Measurements from ENCODE around the gene FXYD3. TPM values are rescaled to one million over a fixed set of nuclear protein-coding genes. Genes with fewer than 3 reads are reported as not detected.

Gene FXYD3
- total RNA-seq, 1 experiment from 2014 or later = 17.4 TPM

DNA sequence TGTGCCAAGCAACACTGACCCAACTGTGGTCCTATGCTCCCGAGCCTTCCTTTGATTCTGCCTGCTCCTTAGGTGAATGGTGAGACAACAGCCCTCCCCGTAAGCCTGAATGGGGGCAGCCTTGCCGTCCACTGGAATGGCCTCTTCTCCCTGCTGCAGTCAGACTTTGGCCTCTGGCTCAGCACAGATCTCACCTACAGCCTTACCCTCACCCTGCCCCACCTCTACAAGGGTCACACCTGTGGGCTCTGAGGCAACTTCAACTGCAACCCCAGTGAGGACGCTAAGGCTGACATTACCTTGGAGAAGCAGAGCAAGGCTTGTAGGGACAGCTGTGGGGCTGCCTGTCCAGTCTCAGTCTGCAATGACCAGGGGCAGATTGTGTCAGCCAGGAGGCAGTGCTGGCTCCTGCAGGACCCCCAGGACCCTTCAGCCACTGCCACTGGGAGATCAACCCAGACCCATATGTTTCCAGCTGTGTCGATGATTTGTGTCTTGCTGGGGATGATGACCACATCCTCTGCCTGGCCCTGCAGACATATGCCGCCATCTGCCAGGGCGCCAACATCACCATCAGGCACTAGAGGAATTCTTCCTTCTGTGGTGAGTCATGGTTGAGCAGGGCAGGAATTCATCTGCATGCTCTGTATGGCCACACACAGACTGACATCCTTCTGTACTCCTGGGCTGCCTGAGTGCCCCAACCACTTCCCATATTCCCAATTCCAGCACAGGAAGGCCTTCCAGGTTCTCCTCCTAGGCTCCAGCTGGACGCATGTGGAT lies 27.3 kb upstream of the FXYD3 start:
- no peaks in the 10 kb centered on the region for H3K79me2 ChIP-seq (ENCODE audit: insufficient read depth, low read length)
- TF ChIP-seq, protein P1, sequence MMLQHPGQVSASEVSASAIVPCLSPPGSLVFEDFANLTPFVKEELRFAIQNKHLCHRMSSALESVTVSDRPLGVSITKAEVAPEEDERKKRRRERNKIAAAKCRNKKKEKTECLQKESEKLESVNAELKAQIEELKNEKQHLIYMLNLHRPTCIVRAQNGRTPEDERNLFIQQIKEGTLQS (IDR thresholded peaks at IDR 0.05) = no peak
- no peak for TF ChIP-seq POLR2AphosphoS5 (IDR thresholded peaks at IDR 0.05; ENCODE audit: low read depth, low read length)
- no peak for TF ChIP-seq POLR2A (IDR thresholded peaks at IDR 0.05; ENCODE audit: borderline replicate concordance, extremely low read depth, insufficient read depth, insufficient read length)
- peaks cover 0 to 17% of the 10 kb centered on the region in 2 experiments; a peak in 2 of 4 replicates for H3K4me1 ChIP-seq (ENCODE audit: control insufficient read depth in 1 of 2, insufficient read depth in 2 of 2, low read length in 2 of 2)
- H3K9ac ChIP-seq (ENCODE audit: low read length) = no peak overlapping the region
- no peak overlapping the region for H3K4me3 ChIP-seq (replicated peaks in 1 of 2; ENCODE audit: low read depth in 1 of 2, low read length in 2 of 2)
- ChIA-PET RAD21 (ENCODE audit: low non-redundant PET in 1 of 2, low total read pairs in 2 of 2, uncharacterized antibody in 2 of 2, unreplicated experiment in 2 of 2) (no interaction called here), POLR2A (no interaction called here), CTCF (no interaction called here)
- no peak overlapping the region for H3K4me2 ChIP-seq (ENCODE audit: low read length)
- intact Hi-C loops (cut with micrococcal nuclease) = no loop called here
- no peaks in the 10 kb centered on the region for H3K9me3 ChIP-seq (ENCODE audit: control insufficient read depth in 1 of 2, insufficient read depth in 1 of 2, low read depth in 1 of 2, low read length in 2 of 2)
- no TSS peak for BruUV-seq (replicated peaks)
- DNase-seq (ENCODE audit: low read depth, low spot score) (no peak), ATAC-seq (no peak; the same call in 1 of the 2 replicates)
- H3K36me3 ChIP-seq (ENCODE audit: control insufficient read depth in 1 of 2, insufficient read depth in 2 of 2, low read length in 2 of 2) = no peaks in the 10 kb centered on the region
- H3K9me2 ChIP-seq (ENCODE audit: insufficient read depth) = no peaks in the 10 kb centered on the region
- H3K27ac ChIP-seq (ENCODE audit: low read depth, low read length) = no peak overlapping the region
- no peaks in the 10 kb centered on the region for H3K27me3 ChIP-seq (ENCODE audit: insufficient read depth, low read length)
- no peak overlapping the region for H2AFZ ChIP-seq (ENCODE audit: low read depth, low read length, poor library complexity, severe bottlenecking)
- H4K20me1 ChIP-seq (ENCODE audit: insufficient read depth) = no peaks in the 10 kb centered on the region

DNA sequence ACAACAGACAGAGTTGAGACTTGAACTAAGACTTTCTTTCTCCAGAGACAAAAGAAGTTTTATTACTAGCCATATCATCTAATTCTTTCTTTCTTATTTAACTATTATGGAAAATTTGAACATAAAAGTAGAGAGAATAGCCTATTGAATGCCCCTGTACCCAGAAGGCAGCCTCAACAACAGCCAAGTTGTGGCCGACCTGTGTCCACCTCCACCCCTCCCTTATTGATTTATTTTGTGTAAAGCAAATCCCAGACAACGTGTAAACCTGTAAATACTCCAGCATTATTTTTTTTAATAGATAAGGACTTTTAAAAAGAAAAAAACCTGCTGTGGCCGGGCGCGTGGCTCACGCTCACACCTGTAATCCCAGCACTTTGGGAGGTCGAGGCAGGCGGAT lies 26.1 kb upstream of the FXYD3 start:
- no peak overlapping the region for H2AFZ ChIP-seq (ENCODE audit: low read depth, low read length, poor library complexity, severe bottlenecking)
- intact Hi-C loops (cut with micrococcal nuclease) = no loop called here
- H3K36me3 ChIP-seq (ENCODE audit: control insufficient read depth in 1 of 2, insufficient read depth in 2 of 2, low read length in 2 of 2) = no peaks in the 10 kb centered on the region
- ChIA-PET RAD21 (ENCODE audit: low non-redundant PET in 1 of 2, low total read pairs in 2 of 2, uncharacterized antibody in 2 of 2, unreplicated experiment in 2 of 2) (no interaction called here), CTCF (interaction anchor here (1.0 kb wide), 1 partner anchor 9 kb away, joined by 3 read pairs; no protein-coding TSS in a partner anchor), POLR2A (no interaction called here)
- BruUV-seq (replicated peaks) = no TSS peak
- peaks cover 0 to 17% of the 10 kb centered on the region in 2 experiments; a peak in 2 of 4 replicates for H3K4me1 ChIP-seq (ENCODE audit: control insufficient read depth in 1 of 2, insufficient read depth in 2 of 2, low read length in 2 of 2)
- no peaks in the 10 kb centered on the region for H3K9me3 ChIP-seq (ENCODE audit: control insufficient read depth in 1 of 2, insufficient read depth in 1 of 2, low read depth in 1 of 2, low read length in 2 of 2)
- H3K27ac ChIP-seq (ENCODE audit: low read depth, low read length) = no peak overlapping the region
- no peaks in the 10 kb centered on the region for H4K20me1 ChIP-seq (ENCODE audit: insufficient read depth)
- H3K79me2 ChIP-seq (ENCODE audit: insufficient read depth, low read length) = no peaks in the 10 kb centered on the region
- ATAC-seq (no peak), DNase-seq (ENCODE audit: low read depth, low spot score) (no peak)
- H3K27me3 ChIP-seq (ENCODE audit: insufficient read depth, low read length) = no peaks in the 10 kb centered on the region
- no peak overlapping the region for H3K4me2 ChIP-seq (ENCODE audit: low read length)
- no peak for TF ChIP-seq POLR2A (IDR thresholded peaks at IDR 0.05; ENCODE audit: borderline replicate concordance, extremely low read depth, insufficient read depth, insufficient read length)
- TF ChIP-seq, protein P2, sequence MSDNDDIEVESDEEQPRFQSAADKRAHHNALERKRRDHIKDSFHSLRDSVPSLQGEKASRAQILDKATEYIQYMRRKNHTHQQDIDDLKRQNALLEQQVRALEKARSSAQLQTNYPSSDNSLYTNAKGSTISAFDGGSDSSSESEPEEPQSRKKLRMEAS (IDR thresholded peaks at IDR 0.05) = no peak
- no peak for TF ChIP-seq EZH2 (IDR thresholded peaks at IDR 0.05)
- no peak for TF ChIP-seq YY1 (IDR thresholded peaks at IDR 0.05; ENCODE audit: extremely low read depth, insufficient replicate concordance, low read depth, low read length)
- no peak for TF ChIP-seq ELF1 (IDR thresholded peaks at IDR 0.05; ENCODE audit: borderline replicate concordance, low read depth)
- TF ChIP-seq EZH2phosphoT487 (IDR thresholded peaks at IDR 0.05; ENCODE audit: borderline replicate concordance) = no peak
- no peak for TF ChIP-seq RAD21 (IDR thresholded peaks at IDR 0.05; ENCODE audit: low read depth)
- TF ChIP-seq ZNF274 (IDR thresholded peaks at IDR 0.05; ENCODE audit: low read depth, low read length) = no peak
- TF ChIP-seq POLR2AphosphoS5 (IDR thresholded peaks at IDR 0.05; ENCODE audit: low read depth, low read length) = no peak
- TF ChIP-seq, protein P3, sequence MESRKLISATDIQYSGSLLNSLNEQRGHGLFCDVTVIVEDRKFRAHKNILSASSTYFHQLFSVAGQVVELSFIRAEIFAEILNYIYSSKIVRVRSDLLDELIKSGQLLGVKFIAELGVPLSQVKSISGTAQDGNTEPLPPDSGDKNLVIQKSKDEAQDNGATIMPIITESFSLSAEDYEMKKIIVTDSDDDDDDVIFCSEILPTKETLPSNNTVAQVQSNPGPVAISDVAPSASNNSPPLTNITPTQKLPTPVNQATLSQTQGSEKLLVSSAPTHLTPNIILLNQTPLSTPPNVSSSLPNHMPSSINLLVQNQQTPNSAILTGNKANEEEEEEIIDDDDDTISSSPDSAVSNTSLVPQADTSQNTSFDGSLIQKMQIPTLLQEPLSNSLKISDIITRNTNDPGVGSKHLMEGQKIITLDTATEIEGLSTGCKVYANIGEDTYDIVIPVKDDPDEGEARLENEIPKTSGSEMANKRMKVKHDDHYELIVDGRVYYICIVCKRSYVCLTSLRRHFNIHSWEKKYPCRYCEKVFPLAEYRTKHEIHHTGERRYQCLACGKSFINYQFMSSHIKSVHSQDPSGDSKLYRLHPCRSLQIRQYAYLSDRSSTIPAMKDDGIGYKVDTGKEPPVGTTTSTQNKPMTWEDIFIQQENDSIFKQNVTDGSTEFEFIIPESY (IDR thresholded peaks at IDR 0.05; ENCODE audit: extremely low read depth, insufficient replicate concordance, low read length) = no peak
- H3K9me2 ChIP-seq (ENCODE audit: insufficient read depth) = no peaks in the 10 kb centered on the region
- no peak overlapping the region for H3K9ac ChIP-seq (ENCODE audit: low read length)
- no peak overlapping the region for H3K4me3 ChIP-seq (replicated peaks in 1 of 2; ENCODE audit: low read depth in 1 of 2, low read length in 2 of 2)

All from HCT116 (cell line).